Kidney epithelial cell (primary cell): ENCODE measurements around the gene FUT9. TPM values are rescaled to one million over a fixed set of nuclear protein-coding genes. Genes with fewer than 3 reads are reported as not detected.

Experiments used
- DNase-seq: peaks from one replicate; pipeline ENCODE4 v3.0.0-alpha.2; 2010; ENCODE audit warnings: low read depth
- H3K27me3 ChIP-seq: 2 replicates; pipeline ENCODE4 v1.6.0; 2011; ENCODE audit warnings: low read length; ENCODE audit not compliant: control insufficient read depth, insufficient read depth
- H3K36me3 ChIP-seq: 2 replicates; pipeline ENCODE4 v1.5.1; 2011; ENCODE audit warnings: low read length; ENCODE audit not compliant: control insufficient read depth, insufficient read depth
- H3K4me3 ChIP-seq: 2 replicates; pipeline ENCODE4 v1.5.1; 2011; ENCODE audit warnings: low read depth, mild to moderate bottlenecking, control low read depth, low read length
- CTCF ChIP-seq: IDR thresholded peaks from 2 replicates; pipeline ENCODE4 v1.5.1; 2011; ENCODE audit warnings: mild to moderate bottlenecking, moderate library complexity, low read length, control low read depth, inconsistent platforms; ENCODE audit not compliant: insufficient read depth, poor library complexity, severe bottlenecking
- total RNA-seq: library from RNA; depleted of rRNA; stranded (reverse); fragments of >200 nt; gene quantifications from 2 replicates; pipeline ENCODE4 v1.2.3, GENCODE V29; 2015

Gene FUT9
- total RNA-seq, 1 donor from 2014 or later: 1.8 TPM

GRCh38 chr6:96234444-96234843 is 218.7 kb downstream of the FUT9 start:
- no peaks in the 10 kb centered on the region for H3K27me3 ChIP-seq
- TF ChIP-seq CTCF: no peak
- H3K4me3 ChIP-seq: no peak overlapping the region
- DNase-seq: peak; percentile 34
- no peaks in the 10 kb centered on the region for H3K36me3 ChIP-seq

- DNase-seq: peak; percentile 93
- Histone ChIP-seq H3K27me3 (no peaks in the 10 kb centered on the region), H3K36me3 (no peaks in the 10 kb centered on the region), H3K4me3 (no peak overlapping the region)
- no peak for TF ChIP-seq CTCF
Measured at GRCh38 chr6:96235927-96236326, 220.2 kb downstream of the FUT9 start.

- DNase-seq: no peak
- no peaks in the 10 kb centered on the region for H3K27me3 ChIP-seq
- no peak overlapping the region for H3K4me3 ChIP-seq
- TF ChIP-seq CTCF: no peak
- no peaks in the 10 kb centered on the region for H3K36me3 ChIP-seq
Measured at GRCh38 chr6:96236471-96236870, 220.7 kb downstream of the FUT9 start.

- Histone ChIP-seq H3K4me3 (no peak overlapping the region), H3K36me3 (no peaks in the 10 kb centered on the region), H3K27me3 (no peaks in the 10 kb centered on the region)
- no peak for TF ChIP-seq CTCF
- DNase-seq: no peak
Measured at GRCh38 chr6:96237638-96238347, 222.0 kb downstream of the FUT9 start.

DNA sequence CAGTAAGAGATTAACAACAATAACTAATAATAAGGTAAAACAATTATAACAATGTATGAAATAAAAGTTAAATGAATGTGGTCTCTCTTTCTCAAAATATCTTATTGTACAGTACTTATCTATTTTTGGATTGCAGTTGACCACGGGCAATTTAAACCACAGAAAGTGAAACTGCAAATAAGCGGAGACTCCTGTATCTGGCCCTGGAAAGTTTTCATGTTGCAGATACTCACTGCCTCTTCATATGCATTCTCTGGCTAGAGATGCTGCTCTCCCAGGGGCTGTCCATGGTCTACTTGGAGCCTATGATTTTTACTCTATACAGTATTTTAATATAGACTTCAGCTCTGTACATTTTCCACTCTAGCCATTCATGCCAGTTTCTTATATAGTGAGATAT is 230.8 kb downstream of the FUT9 start:
- Histone ChIP-seq H3K27me3 (no peaks in the 10 kb centered on the region), H3K36me3 (no peaks in the 10 kb centered on the region), H3K4me3 (no peak overlapping the region)
- no peak for TF ChIP-seq CTCF
- DNase-seq: no peak

- H3K36me3 ChIP-seq: no peaks in the 10 kb centered on the region
- H3K27me3 ChIP-seq: no peaks in the 10 kb centered on the region
- no peak for TF ChIP-seq CTCF
- DNase-seq: no peak
- H3K4me3 ChIP-seq: no peak overlapping the region
Measured at GRCh38 chr6:96249755-96250154, 234.0 kb downstream of the FUT9 start.
